GM19463 (cell line): Measurements from ENCODE around the gene SULT4A1.
"Not testable (repeated sequence)": the region's sequence is repeated elsewhere in the genome, so short reads cannot be mapped to it uniquely, and the experiment has no call there.

Experiments used
- ATAC-seq: cut with Tn5 transposase; IDR thresholded peaks from one replicate; pipeline ENCODE4 v1.9.1; 2021; ENCODE audit warnings: mild to moderate bottlenecking, moderate library complexity; ENCODE audit not compliant: unreplicated experiment

Gene SULT4A1

GRCh38 chr22:43887391-43887790 lies 25.1 kb upstream of the SULT4A1 start:
- ATAC-seq = no peak

GRCh38 chr22:43886231-43886630 lies 23.9 kb upstream of the SULT4A1 start:
- ATAC-seq = no peak

GRCh38 chr22:43885786-43886185 lies 23.5 kb upstream of the SULT4A1 start:
- ATAC-seq = no peak

- no peak for ATAC-seq
These were observed 23.0 kb upstream of the SULT4A1 start for GRCh38 chr22:43885319-43885671.

GRCh38 chr22:43884600-43885318 lies 22.4 kb upstream of the SULT4A1 start:
- ATAC-seq = peak; percentile 68

GRCh38 chr22:43883719-43884415 lies 21.6 kb upstream of the SULT4A1 start:
- no peak for ATAC-seq

GRCh38 chr22:43883012-43883661 lies 20.8 kb upstream of the SULT4A1 start:
- no peak for ATAC-seq

GRCh38 chr22:43882122-43882767 lies 19.9 kb upstream of the SULT4A1 start:
- no peak for ATAC-seq

- ATAC-seq = no peak
These were observed 19.1 kb upstream of the SULT4A1 start for GRCh38 chr22:43881091-43882061.

- no peak for ATAC-seq
These were observed 18.3 kb upstream of the SULT4A1 start for GRCh38 chr22:43880541-43880991.

- no peak for ATAC-seq
These were observed 17.7 kb upstream of the SULT4A1 start for GRCh38 chr22:43879901-43880540.

- no peak for ATAC-seq
These were observed 16.7 kb upstream of the SULT4A1 start for GRCh38 chr22:43878831-43879550.

- ATAC-seq = no peak
These were observed 15.9 kb upstream of the SULT4A1 start for GRCh38 chr22:43878079-43878795.

GRCh38 chr22:43876866-43877509 lies 14.7 kb upstream of the SULT4A1 start:
- ATAC-seq = no peak

GRCh38 chr22:43869799-43870198 lies 7.5 kb upstream of the SULT4A1 start:
- no peak for ATAC-seq

- not testable (repeated sequence) for ATAC-seq
These were observed 6.7 kb upstream of the SULT4A1 start for GRCh38 chr22:43869001-43869400.

GRCh38 chr22:43867839-43868635 lies 5.7 kb upstream of the SULT4A1 start:
- no peak for ATAC-seq
